IPS-18a (cell line): ENCODE data around the gene CDA.
A peak's percentile ranks its signal among the peaks of the same experiment; 100 is the strongest.

Experiments
- H3K27ac ChIP-seq: one replicate; pipeline ENCODE4 v1.5.1; 2013; ENCODE audit warnings: low read length
- H3K27me3 ChIP-seq: one replicate; pipeline ENCODE4 v1.6.1; 2013; ENCODE audit warnings: mild to moderate bottlenecking, low read length; ENCODE audit not compliant: control insufficient read depth, insufficient read depth
- H3K36me3 ChIP-seq: one replicate; pipeline ENCODE4 v1.6.1; 2013; ENCODE audit warnings: low read depth, low read length; ENCODE audit not compliant: control insufficient read depth
- H3K4me1 ChIP-seq: one replicate; pipeline ENCODE4 v1.6.1; 2013; ENCODE audit warnings: low read depth, low read length; ENCODE audit not compliant: control insufficient read depth
- H3K4me3 ChIP-seq: one replicate; pipeline ENCODE4 v1.5.1; 2013; ENCODE audit warnings: low read length
- H3K9ac ChIP-seq: one replicate; pipeline ENCODE4 v1.6.1; 2013; ENCODE audit warnings: mild to moderate bottlenecking, low read length, moderate library complexity
- H3K9me3 ChIP-seq: one replicate; pipeline ENCODE4 v1.6.1; 2013; ENCODE audit warnings: low read depth, low read length; ENCODE audit not compliant: control insufficient read depth

CDA gene

DNA sequence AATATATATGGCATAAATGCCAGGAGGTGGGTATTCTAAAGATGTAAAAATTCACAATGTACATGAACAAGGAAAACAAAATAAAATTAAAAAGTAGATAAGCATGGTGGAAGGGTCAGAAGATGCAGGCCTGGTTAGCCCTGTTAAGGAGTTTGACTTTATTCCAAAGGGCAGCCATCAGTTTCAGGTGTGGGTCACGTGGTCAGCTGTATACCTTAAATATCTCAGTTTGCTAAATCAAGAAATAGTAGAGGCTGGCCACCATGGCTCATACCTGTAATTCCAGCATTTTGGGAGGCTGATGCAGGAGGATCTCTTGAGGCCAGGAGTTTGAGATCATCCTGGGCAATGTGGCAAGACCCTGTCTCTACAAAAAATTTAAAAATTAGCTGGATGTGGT is 35.8 kb downstream of the CDA start:
- no peak overlapping the region for H3K27ac ChIP-seq

DNA sequence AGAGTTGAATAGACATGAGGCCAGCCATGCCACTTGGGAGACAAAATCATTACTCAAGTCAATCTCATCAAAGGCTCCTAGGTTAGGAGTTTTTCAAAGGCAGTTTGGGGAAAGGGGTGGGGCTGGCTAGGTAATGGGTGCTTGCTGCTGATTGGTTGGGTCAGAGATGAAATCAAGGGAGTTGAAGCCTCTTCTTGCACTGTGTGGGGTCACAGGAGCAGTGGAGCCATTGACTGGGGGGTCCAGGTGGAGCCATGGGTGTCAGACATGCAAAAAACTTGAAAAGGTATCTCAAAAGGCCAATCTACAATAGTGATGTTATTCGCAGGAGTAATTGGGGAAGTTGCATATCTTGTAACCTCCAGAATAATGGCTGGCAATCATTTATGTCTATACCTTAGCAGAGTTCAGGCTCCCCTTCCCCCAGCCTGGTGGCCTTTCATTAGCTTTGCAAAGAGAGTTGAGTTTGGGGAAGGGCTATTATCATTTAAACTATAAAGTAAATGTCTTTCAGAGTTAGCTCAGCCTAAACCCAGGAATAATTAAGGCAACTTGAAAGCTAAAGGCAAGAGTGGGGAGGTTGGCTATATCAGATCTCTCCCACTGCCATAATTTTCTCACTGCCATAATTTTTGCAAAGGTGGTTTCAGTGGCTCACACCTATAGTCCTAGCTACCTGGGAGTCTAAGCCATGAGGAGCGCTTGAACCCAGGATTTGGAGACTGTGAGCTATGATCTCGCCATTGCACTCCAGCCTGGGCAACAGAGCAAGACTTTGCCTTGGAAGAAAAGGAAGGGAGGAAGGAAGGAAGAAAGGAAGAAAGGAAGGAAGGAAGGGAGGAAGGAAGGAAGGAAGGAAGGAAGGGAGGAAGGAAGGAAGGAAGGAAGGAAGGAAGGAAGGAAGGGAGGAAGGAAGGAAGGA is 36.5 kb downstream of the CDA start:
- Histone ChIP-seq H3K9me3 (no peaks in the 10 kb centered on the region), H3K27me3 (no peaks in the 10 kb centered on the region), H3K27ac (peak overlapping the region; percentile 4), H3K4me3 (peak overlapping the region; percentile 18), H3K36me3 (no peaks in the 10 kb centered on the region), H3K9ac (no peak overlapping the region), H3K4me1 (peaks cover 19% of the 10 kb centered on the region)

More for the DNA sequence above, 35.8 kb downstream of the CDA start:
- Histone ChIP-seq H3K4me3 (no peak overlapping the region), H3K4me1 (peaks cover 19% of the 10 kb centered on the region), H3K9ac (no peak overlapping the region), H3K9me3 (no peaks in the 10 kb centered on the region), H3K27me3 (no peaks in the 10 kb centered on the region), H3K36me3 (no peaks in the 10 kb centered on the region)

DNA sequence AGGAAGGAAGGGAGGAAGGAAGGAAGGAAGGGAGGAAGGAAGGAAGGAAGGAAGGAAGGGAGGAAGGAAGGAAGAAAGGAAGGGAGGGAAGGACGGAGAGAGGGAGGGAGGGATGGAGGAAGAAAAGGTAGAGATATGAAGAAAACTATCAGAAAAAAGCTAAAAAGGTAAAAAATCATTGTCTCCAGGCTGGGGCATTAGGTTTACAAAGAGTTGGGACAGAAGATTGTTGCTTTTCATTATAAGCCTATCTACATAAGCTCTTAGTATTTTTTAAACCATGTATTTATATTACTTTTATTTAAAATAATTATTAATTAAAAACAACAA is 37.2 kb downstream of the CDA start:
- Histone ChIP-seq H3K27me3 (no peaks in the 10 kb centered on the region), H3K4me3 (no peak overlapping the region), H3K36me3 (no peaks in the 10 kb centered on the region), H3K9me3 (no peaks in the 10 kb centered on the region), H3K4me1 (peaks cover 19% of the 10 kb centered on the region), H3K27ac (no peak overlapping the region), H3K9ac (no peak overlapping the region)

DNA sequence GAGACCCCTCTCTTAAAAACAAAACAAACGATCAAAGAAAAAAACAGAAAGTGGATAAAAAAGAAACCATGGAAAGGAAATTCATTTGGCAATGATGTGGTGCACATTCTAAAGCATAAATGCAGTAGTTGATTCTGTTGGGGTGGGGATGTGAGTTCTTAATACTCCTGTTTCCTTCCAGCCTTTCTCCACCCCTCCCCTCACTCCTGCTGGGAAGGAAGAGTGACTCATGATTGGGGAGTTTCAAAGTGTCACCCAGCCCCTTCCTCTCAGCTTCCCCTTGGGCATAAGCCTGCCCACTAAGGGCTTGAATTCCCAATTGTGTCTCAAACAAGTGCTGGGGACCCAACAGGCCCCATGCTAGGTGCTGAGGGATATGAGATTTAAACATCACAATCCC is 37.6 kb downstream of the CDA start:
- H3K9ac ChIP-seq: no peak overlapping the region
- no peaks in the 10 kb centered on the region for H3K9me3 ChIP-seq
- no peak overlapping the region for H3K4me3 ChIP-seq
- H3K4me1 ChIP-seq: peaks cover 19% of the 10 kb centered on the region
- no peak overlapping the region for H3K27ac ChIP-seq
- H3K36me3 ChIP-seq: no peaks in the 10 kb centered on the region
- no peaks in the 10 kb centered on the region for H3K27me3 ChIP-seq

DNA sequence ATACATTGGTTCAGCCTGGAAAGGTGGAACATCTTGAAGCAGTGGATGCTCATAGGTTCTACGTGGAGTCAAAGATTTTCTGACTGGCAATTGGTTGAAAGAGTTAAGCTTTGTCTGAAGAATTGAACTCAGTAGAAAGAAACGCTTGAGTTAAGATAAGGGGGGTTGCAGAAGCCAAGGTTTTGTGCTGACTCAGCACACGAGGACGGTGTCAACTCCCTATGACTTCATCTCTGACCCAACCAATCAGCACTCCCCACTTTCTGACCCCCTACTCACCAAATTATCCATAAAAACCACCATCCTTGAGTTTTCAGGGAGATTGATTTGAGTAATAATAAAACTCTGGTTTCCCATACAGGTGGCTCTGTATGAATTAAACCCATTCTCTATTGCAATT is 41.8 kb downstream of the CDA start:
- H3K9ac ChIP-seq: no peak overlapping the region
- H3K4me1 ChIP-seq: peaks cover 4% of the 10 kb centered on the region
- H3K36me3 ChIP-seq: no peaks in the 10 kb centered on the region
- no peaks in the 10 kb centered on the region for H3K9me3 ChIP-seq
- peaks cover 9% of the 10 kb centered on the region for H3K27me3 ChIP-seq
- H3K27ac ChIP-seq: no peak overlapping the region
- H3K4me3 ChIP-seq: no peak overlapping the region

DNA sequence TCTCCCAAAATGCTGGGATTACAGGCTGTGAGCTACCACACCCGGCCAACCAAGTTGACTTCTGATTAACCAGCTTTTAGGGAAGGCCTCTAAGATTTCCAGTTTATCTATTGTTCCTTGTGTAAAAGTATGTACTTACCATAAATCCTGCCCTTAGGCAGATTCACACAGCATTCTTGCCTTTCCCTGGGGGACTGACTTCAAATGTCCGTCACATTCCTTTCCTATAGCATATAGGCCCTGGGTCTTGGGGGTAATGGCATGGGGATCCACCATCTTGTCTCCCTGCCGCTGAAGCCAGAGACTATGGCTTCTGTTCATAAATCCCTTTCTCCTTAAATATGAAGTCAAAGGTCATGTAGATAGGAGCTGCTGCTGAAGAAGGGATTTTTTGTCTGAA is 43.5 kb downstream of the CDA start:
- H3K4me3 ChIP-seq: no peak overlapping the region
- no peak overlapping the region for H3K27ac ChIP-seq
- H3K4me1 ChIP-seq: no peaks in the 10 kb centered on the region
- H3K27me3 ChIP-seq: peaks cover 9% of the 10 kb centered on the region
- H3K9me3 ChIP-seq: no peaks in the 10 kb centered on the region
- no peaks in the 10 kb centered on the region for H3K36me3 ChIP-seq
- no peak overlapping the region for H3K9ac ChIP-seq

DNA sequence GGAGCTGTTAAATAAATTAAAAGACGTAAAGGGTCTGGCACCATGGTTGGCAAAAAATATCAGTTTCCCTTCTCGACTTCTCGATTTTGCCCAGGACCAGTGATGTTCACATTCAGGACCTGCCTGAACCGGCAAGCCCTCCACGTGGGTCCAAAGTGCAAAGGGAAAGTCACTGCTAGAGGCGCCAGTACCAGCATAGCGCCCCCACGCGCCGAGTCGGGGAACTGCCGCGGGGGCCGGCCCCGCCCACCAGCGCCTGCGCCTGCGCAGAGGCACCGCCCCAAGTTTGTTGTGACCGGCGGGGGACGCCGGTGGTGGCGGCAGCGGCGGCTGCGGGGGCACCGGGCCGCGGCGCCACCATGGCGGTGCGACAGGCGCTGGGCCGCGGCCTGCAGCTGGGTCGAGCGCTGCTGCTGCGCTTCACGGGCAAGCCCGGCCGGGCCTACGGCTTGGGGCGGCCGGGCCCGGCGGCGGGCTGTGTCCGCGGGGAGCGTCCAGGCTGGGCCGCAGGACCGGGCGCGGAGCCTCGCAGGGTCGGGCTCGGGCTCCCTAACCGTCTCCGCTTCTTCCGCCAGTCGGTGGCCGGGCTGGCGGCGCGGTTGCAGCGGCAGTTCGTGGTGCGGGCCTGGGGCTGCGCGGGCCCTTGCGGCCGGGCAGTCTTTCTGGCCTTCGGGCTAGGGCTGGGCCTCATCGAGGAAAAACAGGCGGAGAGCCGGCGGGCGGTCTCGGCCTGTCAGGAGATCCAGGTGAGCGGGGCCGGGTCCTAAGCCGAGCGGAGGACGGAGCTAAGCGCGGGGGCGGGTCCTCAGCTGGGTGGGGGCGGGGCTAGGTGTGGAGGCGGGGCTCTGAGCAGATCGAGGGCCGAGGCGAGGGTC is 44.5 kb downstream of the CDA start, which contains the start of gene PINK1:
PINK1 (plus strand) TSS at position 269 of the 875 bp plus-strand sequence; CDS start at position 360, 91 bp downstream.
- peak within 1 kb of the TSS; percentile 57 for H3K9ac ChIP-seq
- H3K36me3 ChIP-seq: no peaks in the 10 kb centered on the region
- H3K9me3 ChIP-seq: no peaks in the 10 kb centered on the region
- H3K27me3 ChIP-seq: peaks cover 9% of the 10 kb centered on the region
- H3K27ac ChIP-seq: peak within 1 kb of the TSS; percentile 30
- peak within 1 kb of the TSS; percentile 95 for H3K4me3 ChIP-seq
- H3K4me1 ChIP-seq: no peaks in the 10 kb centered on the region

DNA sequence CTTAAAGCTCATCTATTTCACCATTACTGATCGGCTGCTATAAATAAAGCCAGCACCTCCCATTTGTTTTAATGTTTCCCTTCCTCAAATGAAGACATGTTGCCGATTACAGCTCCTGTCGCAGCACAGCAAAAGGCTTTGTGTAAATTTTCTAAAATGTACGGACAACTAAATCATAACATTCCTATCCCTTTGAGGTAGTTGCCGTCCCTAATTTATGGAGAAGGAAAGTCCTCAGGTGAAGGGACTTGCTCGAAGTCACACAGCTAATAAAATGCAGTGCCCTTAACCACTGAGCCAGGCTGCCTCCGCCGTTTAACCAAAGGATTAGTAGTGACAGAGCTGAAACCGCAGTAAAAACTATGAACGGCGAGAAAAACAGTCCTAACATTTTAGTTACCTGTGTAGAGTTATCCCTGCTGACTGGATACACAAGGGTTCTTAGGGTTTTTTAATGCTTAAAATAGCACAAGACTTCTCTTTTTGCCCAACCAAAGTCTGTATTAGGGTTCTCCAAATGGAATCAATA is 45.2 kb downstream of the CDA start:
- Histone ChIP-seq H3K36me3 (no peaks in the 10 kb centered on the region), H3K9ac (peak overlapping the region; percentile 57), H3K27ac (peak overlapping the region; percentile 30), H3K27me3 (peaks cover 9% of the 10 kb centered on the region), H3K4me1 (no peaks in the 10 kb centered on the region), H3K9me3 (no peaks in the 10 kb centered on the region), H3K4me3 (peak overlapping the region; percentile 95)

DNA sequence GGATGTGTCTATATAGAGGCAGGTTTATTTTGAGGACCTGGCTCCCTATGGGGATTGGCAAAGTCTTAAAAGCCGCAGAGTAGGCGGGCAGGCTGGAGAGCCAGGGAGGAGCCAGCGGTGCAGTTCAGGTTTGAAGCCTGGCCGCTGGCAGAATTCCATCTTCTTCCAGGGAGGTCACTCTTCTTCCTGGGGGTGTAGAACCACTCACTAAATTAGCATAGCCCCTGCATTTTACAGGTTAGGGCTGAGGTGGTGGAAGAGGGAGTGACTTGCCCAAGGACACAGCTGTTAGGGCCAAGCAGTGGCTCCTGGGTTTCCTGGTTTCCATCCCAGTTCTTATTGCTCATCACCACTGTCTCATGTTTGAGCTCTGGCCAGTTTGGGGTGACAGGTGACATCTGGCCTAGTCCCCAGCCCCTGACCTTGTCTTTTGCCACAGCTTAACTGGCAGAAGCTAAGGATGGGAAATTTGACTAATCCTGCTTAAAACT is 45.7 kb downstream of the CDA start:
- Histone ChIP-seq H3K27me3 (peaks cover 9% of the 10 kb centered on the region), H3K36me3 (no peaks in the 10 kb centered on the region), H3K4me3 (peak overlapping the region; percentile 95), H3K27ac (no peak overlapping the region), H3K9me3 (no peaks in the 10 kb centered on the region), H3K9ac (peak overlapping the region; percentile 57), H3K4me1 (no peaks in the 10 kb centered on the region)

DNA sequence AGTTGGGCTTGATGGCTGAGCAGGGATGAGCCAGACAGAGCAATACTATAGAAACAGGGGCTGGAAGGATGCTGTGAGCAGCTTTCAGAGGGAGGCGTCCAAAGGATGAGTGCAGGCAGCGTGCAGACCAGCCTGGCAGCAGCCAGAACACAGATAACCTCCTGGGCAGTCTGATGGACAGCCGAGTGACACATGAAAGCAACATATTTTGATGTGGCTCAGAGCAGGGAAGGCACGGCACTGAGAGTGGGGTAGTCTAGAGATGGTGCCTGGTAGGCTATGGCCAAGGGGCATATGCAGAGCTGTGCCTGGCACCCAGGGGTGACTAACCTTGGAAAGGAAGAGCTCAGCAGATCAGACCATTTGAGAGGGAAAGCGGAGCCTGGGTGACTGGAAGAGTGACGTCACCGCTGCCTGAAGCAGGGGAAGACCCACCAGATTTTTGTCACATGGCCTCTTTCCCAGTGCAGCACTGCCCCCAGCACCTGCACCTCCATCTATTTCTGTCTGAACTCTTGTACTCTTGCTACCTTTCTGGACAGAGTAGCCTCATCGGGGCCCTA is 48.0 kb downstream of the CDA start:
- Histone ChIP-seq H3K9ac (no peak overlapping the region), H3K27ac (no peak overlapping the region), H3K27me3 (peaks cover 9% of the 10 kb centered on the region), H3K36me3 (no peaks in the 10 kb centered on the region), H3K4me3 (no peak overlapping the region), H3K4me1 (no peaks in the 10 kb centered on the region), H3K9me3 (no peaks in the 10 kb centered on the region)

DNA sequence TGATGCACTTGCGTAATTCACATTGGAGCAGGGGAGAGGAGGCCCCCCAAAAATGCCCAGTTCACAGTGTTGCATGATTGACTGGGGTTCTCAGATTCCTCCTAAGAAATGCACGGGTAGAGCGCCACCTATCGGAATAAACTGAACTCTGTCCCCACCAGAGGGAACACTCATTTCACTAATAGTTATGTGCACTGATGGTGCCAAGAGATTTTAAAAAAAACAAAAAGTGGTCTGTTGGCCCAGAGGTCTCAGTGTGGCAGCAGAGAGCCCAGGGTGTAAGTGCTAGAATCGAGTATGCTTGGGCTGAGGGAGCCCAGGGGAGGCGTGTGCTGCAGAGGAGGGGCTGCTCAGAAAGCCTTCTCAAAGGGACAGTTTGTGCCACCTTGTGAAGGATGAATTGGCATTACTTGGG is 51.3 kb downstream of the CDA start:
- H3K36me3 ChIP-seq: no peaks in the 10 kb centered on the region
- no peaks in the 10 kb centered on the region for H3K27me3 ChIP-seq

More for the DNA sequence above, 51.3 kb downstream of the CDA start:
- no peak overlapping the region for H3K9ac ChIP-seq
- H3K9me3 ChIP-seq: no peaks in the 10 kb centered on the region
- no peak overlapping the region for H3K27ac ChIP-seq
- no peaks in the 10 kb centered on the region for H3K4me1 ChIP-seq
- no peak overlapping the region for H3K4me3 ChIP-seq
